PFSK-1 (cell line): ENCODE results near the gene MAST3.

Experiments used
- POLR2AphosphoS5 ChIP-seq: IDR thresholded peaks from 2 replicates; pipeline ENCODE4 v1.6.1; 2012; ENCODE audit warnings: low read depth, mild to moderate bottlenecking, control low read depth, low read length, moderate library complexity
- SIN3A ChIP-seq: IDR thresholded peaks from 2 replicates; pipeline ENCODE4 v1.6.1; 2012; ENCODE audit warnings: mild to moderate bottlenecking, low read length, moderate library complexity, borderline replicate concordance; ENCODE audit not compliant: insufficient read depth
- TF ChIP-seq, protein P1 (sequence below), 2 experiments: IDR thresholded peaks; 2 replicates each; pipeline versions ENCODE4 v1.6.1 to v1.8.0; 2011 to 2012; ENCODE audit warnings: low read depth in 2 of 2, low read length in 2 of 2, control low read depth in 1 of 2, inconsistent platforms in 1 of 2, mild to moderate bottlenecking in 1 of 2, moderate library complexity in 1 of 2; ENCODE audit not compliant: insufficient read depth in 1 of 2

DNA sequence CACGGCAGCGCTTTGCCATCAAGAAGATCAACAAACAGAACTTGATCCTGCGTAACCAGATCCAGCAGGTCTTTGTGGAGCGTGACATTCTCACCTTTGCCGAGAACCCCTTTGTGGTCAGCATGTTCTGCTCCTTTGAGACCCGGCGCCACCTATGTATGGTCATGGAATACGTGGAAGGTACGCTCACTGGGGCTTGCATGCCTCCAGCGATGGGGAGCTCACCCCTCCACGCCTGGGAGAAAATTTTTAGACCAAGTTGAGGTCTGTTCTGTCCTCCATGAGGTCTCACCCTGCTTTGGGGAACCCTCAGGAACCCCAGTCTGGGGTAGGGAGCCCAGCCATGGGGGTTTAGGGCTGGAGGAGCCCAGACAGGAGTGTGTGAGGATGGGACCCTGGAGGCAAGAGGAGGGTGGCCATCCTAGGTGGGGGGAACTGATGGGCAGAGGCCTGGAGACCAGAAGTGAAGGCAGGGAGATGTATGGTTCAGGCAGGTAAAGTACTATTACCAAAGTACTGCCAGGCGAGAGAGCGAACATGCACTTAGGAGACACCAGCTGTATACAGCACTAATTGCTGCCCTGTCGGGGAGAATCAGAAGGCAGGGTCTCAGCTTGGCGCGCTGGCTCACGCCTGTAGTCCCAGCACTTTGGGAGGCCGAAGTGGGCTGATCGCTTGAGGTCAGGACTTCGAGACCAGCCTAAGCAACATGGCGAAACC lies 33.1 kb downstream of the MAST3 start:
- TF ChIP-seq SIN3A: no peak
- TF ChIP-seq, protein P1, sequence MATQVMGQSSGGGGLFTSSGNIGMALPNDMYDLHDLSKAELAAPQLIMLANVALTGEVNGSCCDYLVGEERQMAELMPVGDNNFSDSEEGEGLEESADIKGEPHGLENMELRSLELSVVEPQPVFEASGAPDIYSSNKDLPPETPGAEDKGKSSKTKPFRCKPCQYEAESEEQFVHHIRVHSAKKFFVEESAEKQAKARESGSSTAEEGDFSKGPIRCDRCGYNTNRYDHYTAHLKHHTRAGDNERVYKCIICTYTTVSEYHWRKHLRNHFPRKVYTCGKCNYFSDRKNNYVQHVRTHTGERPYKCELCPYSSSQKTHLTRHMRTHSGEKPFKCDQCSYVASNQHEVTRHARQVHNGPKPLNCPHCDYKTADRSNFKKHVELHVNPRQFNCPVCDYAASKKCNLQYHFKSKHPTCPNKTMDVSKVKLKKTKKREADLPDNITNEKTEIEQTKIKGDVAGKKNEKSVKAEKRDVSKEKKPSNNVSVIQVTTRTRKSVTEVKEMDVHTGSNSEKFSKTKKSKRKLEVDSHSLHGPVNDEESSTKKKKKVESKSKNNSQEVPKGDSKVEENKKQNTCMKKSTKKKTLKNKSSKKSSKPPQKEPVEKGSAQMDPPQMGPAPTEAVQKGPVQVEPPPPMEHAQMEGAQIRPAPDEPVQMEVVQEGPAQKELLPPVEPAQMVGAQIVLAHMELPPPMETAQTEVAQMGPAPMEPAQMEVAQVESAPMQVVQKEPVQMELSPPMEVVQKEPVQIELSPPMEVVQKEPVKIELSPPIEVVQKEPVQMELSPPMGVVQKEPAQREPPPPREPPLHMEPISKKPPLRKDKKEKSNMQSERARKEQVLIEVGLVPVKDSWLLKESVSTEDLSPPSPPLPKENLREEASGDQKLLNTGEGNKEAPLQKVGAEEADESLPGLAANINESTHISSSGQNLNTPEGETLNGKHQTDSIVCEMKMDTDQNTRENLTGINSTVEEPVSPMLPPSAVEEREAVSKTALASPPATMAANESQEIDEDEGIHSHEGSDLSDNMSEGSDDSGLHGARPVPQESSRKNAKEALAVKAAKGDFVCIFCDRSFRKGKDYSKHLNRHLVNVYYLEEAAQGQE (IDR thresholded peaks at IDR 0.05; ENCODE audit: insufficient read depth in 1 of 2, low read depth in 2 of 2, low read length in 2 of 2): no peak
- no peak for TF ChIP-seq POLR2AphosphoS5
